GM12878 (cell line): ENCODE results near the gene HOXC13.

Experiments used
- HDGF ChIP-seq: fragments of 450-650 bp; IDR thresholded peaks from 2 replicates; pipeline ENCODE4 v1.6.1; 2016; ENCODE audit warnings: antibody characterized with exemption
- NRF1 ChIP-seq: conservative IDR thresholded peaks from 2 replicates; pipeline ENCODE4 v1.6.1; 2011; ENCODE audit warnings: mild to moderate bottlenecking, low read depth, low read length, improper control_type of control experiment
- POLR2A ChIP-seq: IDR thresholded peaks from 2 replicates; pipeline ENCODE4 v1.6.1; 2011; ENCODE audit warnings: low read depth, mild to moderate bottlenecking, low read length
- POLR2AphosphoS2 ChIP-seq: IDR thresholded peaks from 2 replicates; pipeline ENCODE4 v1.6.1; 2011; ENCODE audit warnings: low read depth, mild to moderate bottlenecking, low read length, improper control_type of control experiment, moderate library complexity
- RFX5 ChIP-seq: IDR thresholded peaks from 2 replicates; pipeline ENCODE4 v1.6.1; 2011; ENCODE audit warnings: low read depth, low read length, improper control_type of control experiment
- SIN3A ChIP-seq: IDR thresholded peaks from 2 replicates; pipeline ENCODE4 v1.6.1; 2012; ENCODE audit warnings: low read depth, low read length, improper control_type of control experiment
- SMC3 ChIP-seq: IDR thresholded peaks from 2 replicates; pipeline ENCODE4 v1.6.1; 2011; ENCODE audit warnings: low read length, improper control_type of control experiment, borderline replicate concordance
- TAF1 ChIP-seq: IDR thresholded peaks from 2 replicates; pipeline ENCODE4 v1.6.1; 2011; ENCODE audit warnings: mild to moderate bottlenecking, low read depth, low read length, borderline replicate concordance
- ZNF274 ChIP-seq: IDR thresholded peaks from one replicate; pipeline ENCODE4 v1.8.0; 2011; ENCODE audit not compliant: insufficient read length, insufficient read depth
- TF ChIP-seq, protein P1 (sequence below): IDR thresholded peaks from 2 replicates; pipeline ENCODE4 v1.6.1; 2012; ENCODE audit warnings: mild to moderate bottlenecking, low read depth, low read length
- TF ChIP-seq, protein P2 (sequence below): IDR thresholded peaks from 2 replicates; pipeline ENCODE4 v1.6.1; 2011; ENCODE audit warnings: low read depth, mild to moderate bottlenecking, low read length, moderate library complexity, borderline replicate concordance; ENCODE audit errors: extremely low read depth

DNA sequence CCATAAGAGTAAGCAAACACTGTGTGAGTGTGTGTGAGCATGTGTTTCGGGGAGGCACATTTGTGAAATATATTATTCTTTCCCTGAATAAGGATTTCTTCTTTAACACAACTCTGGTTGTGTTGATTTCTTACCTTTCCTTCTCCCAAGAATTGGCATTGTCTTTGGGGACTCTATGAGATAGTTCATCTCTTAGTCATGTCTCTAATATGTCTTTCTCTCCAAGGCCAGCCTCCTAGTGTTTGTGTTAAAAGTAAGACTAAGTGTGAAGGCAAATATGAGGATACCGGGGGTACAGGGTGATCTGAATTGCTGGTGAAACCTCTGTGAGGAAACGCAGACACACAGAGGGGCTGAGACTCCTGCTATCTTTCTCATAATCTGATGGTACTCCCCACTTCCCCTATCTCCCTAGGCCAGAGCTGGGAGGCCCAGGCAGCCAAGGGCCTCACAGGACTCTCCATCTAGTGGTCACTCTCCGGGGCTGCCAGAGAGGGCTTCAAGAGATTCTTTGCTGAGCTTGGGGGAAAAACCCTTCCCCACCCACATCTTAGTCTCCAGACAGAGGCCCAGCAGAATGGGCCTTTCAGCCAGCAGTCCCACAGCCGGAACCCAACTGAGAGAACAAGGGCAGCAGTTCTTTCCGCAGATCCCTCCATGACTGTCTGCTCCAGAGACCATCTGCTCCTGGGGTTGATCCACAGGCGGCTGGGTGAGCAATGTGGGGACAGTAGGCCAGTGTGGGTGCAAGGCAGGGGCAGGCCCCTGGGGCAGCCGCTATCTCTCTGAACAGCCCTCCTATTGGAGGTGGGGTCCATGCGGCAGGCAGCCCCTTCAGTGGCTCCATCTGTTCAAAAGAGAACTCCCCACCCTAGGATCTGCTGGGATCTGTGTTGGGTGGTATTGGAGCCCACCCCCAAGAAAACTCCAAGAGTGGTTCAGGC lies 10.3 kb downstream of the HOXC13 start:
- no peak for TF ChIP-seq POLR2A
- no peak for TF ChIP-seq ZNF274
- TF ChIP-seq SIN3A: no peak
- TF ChIP-seq, protein P1, sequence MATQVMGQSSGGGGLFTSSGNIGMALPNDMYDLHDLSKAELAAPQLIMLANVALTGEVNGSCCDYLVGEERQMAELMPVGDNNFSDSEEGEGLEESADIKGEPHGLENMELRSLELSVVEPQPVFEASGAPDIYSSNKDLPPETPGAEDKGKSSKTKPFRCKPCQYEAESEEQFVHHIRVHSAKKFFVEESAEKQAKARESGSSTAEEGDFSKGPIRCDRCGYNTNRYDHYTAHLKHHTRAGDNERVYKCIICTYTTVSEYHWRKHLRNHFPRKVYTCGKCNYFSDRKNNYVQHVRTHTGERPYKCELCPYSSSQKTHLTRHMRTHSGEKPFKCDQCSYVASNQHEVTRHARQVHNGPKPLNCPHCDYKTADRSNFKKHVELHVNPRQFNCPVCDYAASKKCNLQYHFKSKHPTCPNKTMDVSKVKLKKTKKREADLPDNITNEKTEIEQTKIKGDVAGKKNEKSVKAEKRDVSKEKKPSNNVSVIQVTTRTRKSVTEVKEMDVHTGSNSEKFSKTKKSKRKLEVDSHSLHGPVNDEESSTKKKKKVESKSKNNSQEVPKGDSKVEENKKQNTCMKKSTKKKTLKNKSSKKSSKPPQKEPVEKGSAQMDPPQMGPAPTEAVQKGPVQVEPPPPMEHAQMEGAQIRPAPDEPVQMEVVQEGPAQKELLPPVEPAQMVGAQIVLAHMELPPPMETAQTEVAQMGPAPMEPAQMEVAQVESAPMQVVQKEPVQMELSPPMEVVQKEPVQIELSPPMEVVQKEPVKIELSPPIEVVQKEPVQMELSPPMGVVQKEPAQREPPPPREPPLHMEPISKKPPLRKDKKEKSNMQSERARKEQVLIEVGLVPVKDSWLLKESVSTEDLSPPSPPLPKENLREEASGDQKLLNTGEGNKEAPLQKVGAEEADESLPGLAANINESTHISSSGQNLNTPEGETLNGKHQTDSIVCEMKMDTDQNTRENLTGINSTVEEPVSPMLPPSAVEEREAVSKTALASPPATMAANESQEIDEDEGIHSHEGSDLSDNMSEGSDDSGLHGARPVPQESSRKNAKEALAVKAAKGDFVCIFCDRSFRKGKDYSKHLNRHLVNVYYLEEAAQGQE: no peak
- no peak for TF ChIP-seq SMC3
- no peak for TF ChIP-seq RFX5
- TF ChIP-seq, protein P2, sequence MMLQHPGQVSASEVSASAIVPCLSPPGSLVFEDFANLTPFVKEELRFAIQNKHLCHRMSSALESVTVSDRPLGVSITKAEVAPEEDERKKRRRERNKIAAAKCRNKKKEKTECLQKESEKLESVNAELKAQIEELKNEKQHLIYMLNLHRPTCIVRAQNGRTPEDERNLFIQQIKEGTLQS: no peak
- TF ChIP-seq TAF1: no peak
- TF ChIP-seq NRF1: no peak
- no peak for TF ChIP-seq POLR2AphosphoS2
- TF ChIP-seq HDGF: no peak
